ENCODE data around the gene TRAPPC10. TPM values are rescaled to one million over a fixed set of nuclear protein-coding genes. Genes with fewer than 3 reads are reported as not detected.
A peak's percentile ranks its signal among the peaks of the same experiment; 100 is the strongest.

TRAPPC10 gene
- total and polyA plus RNA-seq, 5 donors from 2014 or later, result 13.5 to 132 (median 17.9) TPM

GRCh38 chr21:44085491-44086321, 73.6 kb downstream of the TRAPPC10 start:
- peaks cover 61% of the 10 kb centered on the region for H3K36me3 Mint-ChIP-seq
- no peak for ATAC-seq (ENCODE audit: low read depth in 2 of 2)
- no peak overlapping the region for H3K4me3 ChIP-seq (ENCODE audit: low read depth, low read length)

DNA sequence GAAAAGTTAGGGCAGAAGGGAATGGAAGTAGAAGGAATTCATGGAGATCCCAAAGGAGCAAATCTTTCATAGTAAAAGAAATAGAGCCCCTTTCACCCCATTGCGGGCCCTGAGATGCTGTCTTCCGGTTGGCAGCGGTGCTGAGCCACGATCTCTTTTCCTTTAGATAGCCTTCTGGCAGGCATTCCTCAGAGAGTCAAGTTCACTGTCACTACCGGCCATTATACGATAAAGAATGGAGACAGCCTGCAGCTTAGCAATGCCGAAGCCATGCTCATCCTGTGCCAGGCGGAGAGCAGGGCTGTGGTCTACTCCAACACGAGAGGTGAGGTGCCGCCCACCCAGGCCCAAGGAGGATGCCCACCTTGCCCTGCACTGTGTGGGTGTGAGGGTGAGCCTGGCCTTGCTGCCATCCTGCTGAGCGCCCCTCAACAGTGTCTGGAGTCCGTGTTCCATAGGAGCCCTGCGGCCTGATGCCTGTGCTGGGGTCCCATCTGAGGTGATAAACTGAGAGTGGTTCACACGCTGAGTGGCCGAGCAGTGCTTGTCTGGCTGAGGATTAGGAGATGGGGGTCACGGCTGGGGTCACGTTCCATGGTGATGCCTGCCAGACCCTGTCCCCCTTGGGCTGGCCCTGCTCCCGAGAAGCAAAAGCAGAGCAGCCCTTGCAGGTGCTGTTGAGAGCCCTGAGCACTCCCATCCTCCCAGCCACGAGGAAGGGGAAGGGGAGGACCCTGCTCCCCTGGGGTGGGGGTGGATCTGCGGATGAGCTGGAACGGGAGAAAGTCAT, 74.7 kb downstream of the TRAPPC10 start:
- ATAC-seq (ENCODE audit: low read depth in 2 of 2), result no peak
- H3K4me3 ChIP-seq (ENCODE audit: low read depth, low read length), result no peak overlapping the region
- peaks cover 4% of the 10 kb centered on the region for H3K27me3 Mint-ChIP-seq
- DNase-seq, result no peak
- H3K9me3 Mint-ChIP-seq, result no peaks in the 10 kb centered on the region
- no peak overlapping the region for H3K4me3 Mint-ChIP-seq
- H3K9me3 ChIP-seq (ENCODE audit: control insufficient read depth in 2 of 2, low read length in 2 of 2), result no peaks in the 10 kb centered on the region
- H3K27me3 ChIP-seq (ENCODE audit: control insufficient read depth, insufficient read depth, low read length), result no peaks in the 10 kb centered on the region
- peak overlapping the region; percentile 83 for H3K27ac ChIP-seq (ENCODE audit: insufficient read depth, low read length, poor library complexity, severe bottlenecking)
- peaks cover 13 to 87% (median 56%) of the 10 kb centered on the region in 4 donors for H3K4me1 Mint-ChIP-seq
- H3K36me3 Mint-ChIP-seq, result peaks cover 54% of the 10 kb centered on the region
- peak overlapping the region; percentile 96 to 97 (median 97) for H3K27ac Mint-ChIP-seq
- H3K36me3 ChIP-seq (ENCODE audit: control insufficient read depth, insufficient read depth, low read length), result peaks cover 69% of the 10 kb centered on the region
- H3K4me1 ChIP-seq (ENCODE audit: control insufficient read depth, insufficient read depth, low read length, poor library complexity, severe bottlenecking), result peaks cover 88% of the 10 kb centered on the region

More at GRCh38 chr21:44085491-44086321, 73.6 kb downstream of the TRAPPC10 start:
- no peaks in the 10 kb centered on the region for H3K9me3 ChIP-seq (ENCODE audit: control insufficient read depth in 2 of 2, low read length in 2 of 2)
- peaks cover 88% of the 10 kb centered on the region for H3K4me1 ChIP-seq (ENCODE audit: control insufficient read depth, insufficient read depth, low read length, poor library complexity, severe bottlenecking)
- peaks cover 13 to 91% (median 60%) of the 10 kb centered on the region in 4 donors for H3K4me1 Mint-ChIP-seq
- H3K9me3 Mint-ChIP-seq, result no peaks in the 10 kb centered on the region
- H3K27me3 ChIP-seq (ENCODE audit: control insufficient read depth, insufficient read depth, low read length), result no peaks in the 10 kb centered on the region
- H3K36me3 ChIP-seq (ENCODE audit: control insufficient read depth, insufficient read depth, low read length), result peaks cover 70% of the 10 kb centered on the region
- no peak for DNase-seq
- H3K27ac Mint-ChIP-seq, result peak overlapping the region; percentile 96 to 97 (median 97)
- H3K27me3 Mint-ChIP-seq, result peaks cover 4% of the 10 kb centered on the region
- peak overlapping the region in 3 of 4 donors; percentile 22 to 78 (median 42) for H3K4me3 Mint-ChIP-seq
- peak overlapping the region; percentile 83 for H3K27ac ChIP-seq (ENCODE audit: insufficient read depth, low read length, poor library complexity, severe bottlenecking)

GRCh38 chr21:44087426-44088400, 75.6 kb downstream of the TRAPPC10 start:
- Mint-ChIP-seq H3K27ac (peak overlapping the region; percentile 91 to 98 (median 97)), H3K4me3 (peak overlapping the region in 3 of 4 donors; percentile 13 to 59 (median 19)), H3K36me3 (peaks cover 52% of the 10 kb centered on the region), H3K27me3 (peaks cover 4% of the 10 kb centered on the region), H3K4me1 (peaks cover 13 to 84% (median 54%) of the 10 kb centered on the region in 4 donors), H3K9me3 (no peaks in the 10 kb centered on the region)
- peak overlapping the region; percentile 83 for H3K27ac ChIP-seq (ENCODE audit: insufficient read depth, low read length, poor library complexity, severe bottlenecking)
- no peak overlapping the region for H3K4me3 ChIP-seq (ENCODE audit: low read depth, low read length)
- peaks cover 67% of the 10 kb centered on the region for H3K36me3 ChIP-seq (ENCODE audit: control insufficient read depth, insufficient read depth, low read length)
- ATAC-seq (ENCODE audit: low read depth in 2 of 2) (no peak), DNase-seq (no peak)
- H3K27me3 ChIP-seq (ENCODE audit: control insufficient read depth, insufficient read depth, low read length), result no peaks in the 10 kb centered on the region
- H3K4me1 ChIP-seq (ENCODE audit: control insufficient read depth, insufficient read depth, low read length, poor library complexity, severe bottlenecking), result peaks cover 81% of the 10 kb centered on the region
- no peaks in the 10 kb centered on the region for H3K9me3 ChIP-seq (ENCODE audit: control insufficient read depth in 2 of 2, low read length in 2 of 2)

- no peak for DNase-seq
- Mint-ChIP-seq H3K27me3 (peaks cover 4% of the 10 kb centered on the region), H3K36me3 (peaks cover 45% of the 10 kb centered on the region), H3K27ac (peak overlapping the region; percentile 94 to 98 (median 97)), H3K9me3 (no peaks in the 10 kb centered on the region), H3K4me3 (peak overlapping the region in 1 of 4 donors; percentile 19), H3K4me1 (peaks cover 11 to 77% (median 47%) of the 10 kb centered on the region in 4 donors)
- Histone ChIP-seq H3K36me3 (ENCODE audit: control insufficient read depth, insufficient read depth, low read length) (peaks cover 69% of the 10 kb centered on the region), H3K27me3 (ENCODE audit: control insufficient read depth, insufficient read depth, low read length) (no peaks in the 10 kb centered on the region), H3K27ac (ENCODE audit: insufficient read depth, low read length, poor library complexity, severe bottlenecking) (peak overlapping the region; percentile 76), H3K4me1 (ENCODE audit: control insufficient read depth, insufficient read depth, low read length, poor library complexity, severe bottlenecking) (peaks cover 74% of the 10 kb centered on the region), H3K4me3 (ENCODE audit: low read depth, low read length) (no peak overlapping the region), H3K9me3 (ENCODE audit: control insufficient read depth in 2 of 2, low read length in 2 of 2) (no peaks in the 10 kb centered on the region)
- no peak for ATAC-seq (ENCODE audit: low read depth in 2 of 2)
These were observed 76.3 kb downstream of the TRAPPC10 start for GRCh38 chr21:44088401-44088780.

GRCh38 chr21:44089001-44089911, 77.1 kb downstream of the TRAPPC10 start:
- ATAC-seq (ENCODE audit: low read depth in 2 of 2) (peak; percentile 95 to 96), DNase-seq (peak; percentile 31 to 89 (median 72))
- peak overlapping the region; percentile 45 for H3K4me3 ChIP-seq (ENCODE audit: low read depth, low read length)
- no peaks in the 10 kb centered on the region for H3K9me3 ChIP-seq (ENCODE audit: control insufficient read depth in 2 of 2, low read length in 2 of 2)
- Mint-ChIP-seq H3K27me3 (peaks cover 4% of the 10 kb centered on the region), H3K9me3 (no peaks in the 10 kb centered on the region), H3K27ac (peak overlapping the region; percentile 94 to 98 (median 97)), H3K36me3 (peaks cover 49% of the 10 kb centered on the region), H3K4me3 (peak overlapping the region; percentile 43 to 81 (median 69)), H3K4me1 (peaks cover 7 to 74% (median 42%) of the 10 kb centered on the region in 4 donors)
- H3K4me1 ChIP-seq (ENCODE audit: control insufficient read depth, insufficient read depth, low read length, poor library complexity, severe bottlenecking), result peaks cover 65% of the 10 kb centered on the region
- no peaks in the 10 kb centered on the region for H3K27me3 ChIP-seq (ENCODE audit: control insufficient read depth, insufficient read depth, low read length)
- H3K36me3 ChIP-seq (ENCODE audit: control insufficient read depth, insufficient read depth, low read length), result peaks cover 77% of the 10 kb centered on the region
- H3K27ac ChIP-seq (ENCODE audit: insufficient read depth, low read length, poor library complexity, severe bottlenecking), result peak overlapping the region; percentile 76

DNA sequence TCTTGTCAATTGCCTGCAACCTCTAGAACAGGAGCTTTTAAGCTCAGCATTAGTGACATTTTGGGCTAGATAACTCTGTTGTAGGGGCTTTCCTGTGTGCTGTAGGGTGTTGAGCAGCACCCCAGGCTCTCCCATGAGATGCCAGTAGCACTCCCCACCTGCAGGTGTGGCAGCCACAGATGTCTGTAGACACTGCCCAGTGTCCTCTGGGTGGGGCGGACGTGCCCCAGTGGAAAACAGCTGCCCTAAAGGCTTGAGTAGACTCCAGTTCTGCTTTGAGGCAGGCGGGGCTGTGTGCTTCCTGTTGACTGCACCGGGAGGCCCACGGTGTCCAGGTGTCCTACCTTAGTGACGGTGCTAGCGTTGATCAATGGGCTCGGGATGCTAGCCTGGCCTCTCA, 78.2 kb downstream of the TRAPPC10 start:
- Mint-ChIP-seq H3K27ac (peak overlapping the region; percentile 94 to 98 (median 97)), H3K4me1 (peaks cover 10 to 66% (median 33%) of the 10 kb centered on the region in 4 donors), H3K36me3 (peaks cover 47% of the 10 kb centered on the region), H3K4me3 (peak overlapping the region; percentile 27 to 81 (median 58)), H3K9me3 (no peaks in the 10 kb centered on the region), H3K27me3 (peaks cover 4% of the 10 kb centered on the region)
- ATAC-seq (ENCODE audit: low read depth in 2 of 2) (peak; percentile 28 to 32), DNase-seq (peak in 2 of 3 donors; percentile 11 to 78)
- H3K9me3 ChIP-seq (ENCODE audit: control insufficient read depth in 2 of 2, low read length in 2 of 2), result no peaks in the 10 kb centered on the region
- peaks cover 55% of the 10 kb centered on the region for H3K4me1 ChIP-seq (ENCODE audit: control insufficient read depth, insufficient read depth, low read length, poor library complexity, severe bottlenecking)
- H3K27ac ChIP-seq (ENCODE audit: insufficient read depth, low read length, poor library complexity, severe bottlenecking), result peak overlapping the region; percentile 76
- H3K4me3 ChIP-seq (ENCODE audit: low read depth, low read length), result peak overlapping the region; percentile 45
- H3K36me3 ChIP-seq (ENCODE audit: control insufficient read depth, insufficient read depth, low read length), result peaks cover 77% of the 10 kb centered on the region
- H3K27me3 ChIP-seq (ENCODE audit: control insufficient read depth, insufficient read depth, low read length), result no peaks in the 10 kb centered on the region
